OCI-LY7 (cell line): Measurements from ENCODE around the gene DAB1. TPM values are rescaled to one million over a fixed set of nuclear protein-coding genes. Genes with fewer than 3 reads are reported as not detected.
A peak's percentile ranks its signal among the peaks of the same experiment; 100 is the strongest.

Source experiments
- BruUV-seq: library from RNA; stranded (reverse); fragments of 400-500 nt; replicated peaks from 2 replicates; lab custom pipeline; 2021; lab: Mats Ljungman, UMichigan
- CTCF ChIA-PET: fragments of 300-600 bp; sonication (Branson Sonifier 250); formaldehyde crosslinking; loops from one replicate; lab custom pipeline; 2022; ENCODE audit warnings: antibody characterized with exemption; ENCODE audit not compliant: unreplicated experiment; lab: Charles Lee
- POLR2A ChIA-PET: fragments of 300-600 bp; sonication (Branson Sonifier 250); formaldehyde crosslinking; loops from one replicate; lab custom pipeline; 2022; ENCODE audit warnings: antibody characterized with exemption; lab: Charles Lee
- DNase-seq: peaks from one replicate; pipeline ENCODE4 v3.0.0-alpha.2; 2015; ENCODE audit warnings: low spot score
- H2AFZ ChIP-seq: fragments of 200-600 bp; sonication (generic), shearing (Covaris generic); 2 replicates; pipeline ENCODE4 v1.6.1; 2014; ENCODE audit warnings: mild to moderate bottlenecking, antibody characterized with exemption, low read length, moderate library complexity
- H3K27ac ChIP-seq: fragments of 200-600 bp; sonication (generic); 2 replicates; pipeline ENCODE4 v1.5.1; 2014; ENCODE audit warnings: mixed run types, low read depth, mild to moderate bottlenecking, moderate library complexity, low read length, inconsistent platforms; ENCODE audit not compliant: poor library complexity, severe bottlenecking
- H3K36me3 ChIP-seq: fragments of 200-600 bp; sonication (generic); 2 replicates; pipeline ENCODE4 v1.6.1; 2014; ENCODE audit warnings: mild to moderate bottlenecking, antibody characterized with exemption, low read length, moderate library complexity, mixed read lengths; ENCODE audit not compliant: insufficient read depth
- H3K4me1 ChIP-seq: fragments of 200-600 bp; sonication (generic); 2 replicates; pipeline ENCODE4 v1.5.1; 2014; ENCODE audit warnings: mild to moderate bottlenecking, low read length; ENCODE audit not compliant: insufficient read depth, poor library complexity, severe bottlenecking
- H3K4me2 ChIP-seq: fragments of 200-600 bp; sonication (generic); 2 replicates; pipeline ENCODE4 v1.6.1; 2014; ENCODE audit warnings: mild to moderate bottlenecking, low read length
- H3K4me3 ChIP-seq: fragments of 200-600 bp; sonication (generic); 2 replicates; pipeline ENCODE4 v1.5.1; 2014; ENCODE audit warnings: mild to moderate bottlenecking, low read depth, low read length; ENCODE audit not compliant: poor library complexity, severe bottlenecking
- H3K79me2 ChIP-seq: fragments of 200-600 bp; sonication (generic); 2 replicates; pipeline ENCODE4 v1.6.1; 2016; ENCODE audit warnings: low read depth, mild to moderate bottlenecking, low read length, moderate library complexity, mixed read lengths; ENCODE audit not compliant: insufficient read depth
- H3K9me2 ChIP-seq: fragments of 200-600 bp; sonication (generic); 2 replicates; pipeline ENCODE4 v1.6.1; 2016; ENCODE audit warnings: mild to moderate bottlenecking, low read length, mixed read lengths; ENCODE audit not compliant: insufficient read depth
- H3K9me3 ChIP-seq: fragments of 200-600 bp; sonication (generic); 2 replicates; pipeline ENCODE4 v1.6.1; 2014; ENCODE audit warnings: mild to moderate bottlenecking, mixed run types, low read length, mixed read lengths
- H4K20me1 ChIP-seq: fragments of 200-600 bp; sonication (generic); 2 replicates; pipeline ENCODE4 v1.6.1; 2014; ENCODE audit warnings: mild to moderate bottlenecking, antibody characterized with exemption, low read length, moderate library complexity, mixed read lengths; ENCODE audit not compliant: insufficient read depth
- EZH2phosphoT487 ChIP-seq: fragments of 200-600 bp; sonication (generic); IDR thresholded peaks from 2 replicates; pipeline ENCODE4 v1.6.1; 2018; ENCODE audit warnings: low read depth, borderline replicate concordance, mild to moderate bottlenecking, mixed run types, antibody characterized with exemption, low read length, moderate library complexity, mixed read lengths
- intact Hi-C: fragments of 100-400 bp; cut with micrococcal nuclease; formaldehyde crosslinking; loops from one replicate; pipeline ENCODE4 v1.10.0; 2022; ENCODE audit not compliant: unreplicated experiment
- total RNA-seq, 2 experiments: library from RNA; depleted of rRNA in 1 of 2; stranded (reverse); fragments of >200 nt in 1 of 2; shearing (Covaris generic) in 1 of 2; gene quantifications; 2 replicates each; pipeline ENCODE4 v1.2.3, GENCODE V29; 2014 to 2022
- TF ChIP-seq, protein P1 (sequence below): fragments of 200-600 bp; sonication (generic); conservative IDR thresholded peaks from 2 replicates; pipeline ENCODE4 v1.5.1; 2014; ENCODE audit warnings: mild to moderate bottlenecking, antibody characterized with exemption, low read length, moderate library complexity, mixed read lengths

The DAB1 gene
- total RNA-seq, 2 experiments from 2014 or later = not detected

DNA sequence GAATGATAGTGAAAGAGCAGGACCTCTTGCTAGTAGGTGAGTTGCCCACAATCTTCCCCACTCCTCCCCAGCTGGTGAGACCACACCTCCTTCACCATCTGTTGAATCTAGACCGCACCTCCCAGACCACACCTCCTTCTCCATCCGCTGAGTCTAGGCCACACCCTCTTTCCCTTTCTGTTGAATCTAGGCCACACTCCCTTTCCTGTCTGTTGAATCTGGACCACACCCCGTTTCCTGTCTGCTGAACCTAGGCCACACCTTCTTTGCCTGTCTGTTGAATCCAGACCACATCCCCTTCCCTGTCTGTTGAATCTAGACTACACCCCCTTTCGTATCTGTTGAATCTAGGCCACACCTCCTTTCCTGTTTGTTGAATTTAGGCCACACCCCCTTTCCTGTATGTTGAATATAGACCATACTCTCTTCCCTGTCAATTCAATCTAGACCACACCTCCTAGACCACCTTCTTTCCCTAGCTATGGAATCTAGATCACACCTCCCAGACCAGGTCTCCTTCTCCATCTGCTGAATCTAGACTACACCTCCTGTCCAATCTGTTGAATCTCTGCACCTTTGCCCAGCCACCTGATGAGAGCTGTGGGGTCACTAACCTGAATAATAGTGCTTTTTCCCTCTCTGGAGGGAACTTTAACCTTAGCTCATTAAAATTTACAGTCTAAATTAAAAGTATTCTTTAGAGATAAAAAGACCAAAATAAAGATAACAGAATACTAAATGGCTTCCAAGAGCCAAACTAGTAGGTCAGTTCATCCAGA is 116.3 kb downstream of the DAB1 start:
- Histone ChIP-seq H3K27ac (no peak overlapping the region), H3K79me2 (no peaks in the 10 kb centered on the region), H2AFZ (peak overlapping the region; percentile 42; the same call in 1 of the 2 replicates), H3K9me3 (no peaks in the 10 kb centered on the region), H4K20me1 (no peaks in the 10 kb centered on the region), H3K9me2 (no peaks in the 10 kb centered on the region), H3K4me2 (no peak overlapping the region), H3K36me3 (no peaks in the 10 kb centered on the region), H3K4me1 (peaks cover 6% of the 10 kb centered on the region), H3K4me3 (no peak overlapping the region)
- ChIA-PET POLR2A (interaction anchor here (0.9 kb wide), 1 partner anchor 28 kb away, joined by 4 read pairs; no protein-coding TSS in a partner anchor), CTCF (no interaction called here)
- no TSS peak for BruUV-seq
- TF ChIP-seq EZH2phosphoT487 = no peak
- TF ChIP-seq, protein P1, sequence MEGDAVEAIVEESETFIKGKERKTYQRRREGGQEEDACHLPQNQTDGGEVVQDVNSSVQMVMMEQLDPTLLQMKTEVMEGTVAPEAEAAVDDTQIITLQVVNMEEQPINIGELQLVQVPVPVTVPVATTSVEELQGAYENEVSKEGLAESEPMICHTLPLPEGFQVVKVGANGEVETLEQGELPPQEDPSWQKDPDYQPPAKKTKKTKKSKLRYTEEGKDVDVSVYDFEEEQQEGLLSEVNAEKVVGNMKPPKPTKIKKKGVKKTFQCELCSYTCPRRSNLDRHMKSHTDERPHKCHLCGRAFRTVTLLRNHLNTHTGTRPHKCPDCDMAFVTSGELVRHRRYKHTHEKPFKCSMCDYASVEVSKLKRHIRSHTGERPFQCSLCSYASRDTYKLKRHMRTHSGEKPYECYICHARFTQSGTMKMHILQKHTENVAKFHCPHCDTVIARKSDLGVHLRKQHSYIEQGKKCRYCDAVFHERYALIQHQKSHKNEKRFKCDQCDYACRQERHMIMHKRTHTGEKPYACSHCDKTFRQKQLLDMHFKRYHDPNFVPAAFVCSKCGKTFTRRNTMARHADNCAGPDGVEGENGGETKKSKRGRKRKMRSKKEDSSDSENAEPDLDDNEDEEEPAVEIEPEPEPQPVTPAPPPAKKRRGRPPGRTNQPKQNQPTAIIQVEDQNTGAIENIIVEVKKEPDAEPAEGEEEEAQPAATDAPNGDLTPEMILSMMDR = no peak
- DNase-seq = peak; percentile 75
- intact Hi-C loops = no loop called here

DNA sequence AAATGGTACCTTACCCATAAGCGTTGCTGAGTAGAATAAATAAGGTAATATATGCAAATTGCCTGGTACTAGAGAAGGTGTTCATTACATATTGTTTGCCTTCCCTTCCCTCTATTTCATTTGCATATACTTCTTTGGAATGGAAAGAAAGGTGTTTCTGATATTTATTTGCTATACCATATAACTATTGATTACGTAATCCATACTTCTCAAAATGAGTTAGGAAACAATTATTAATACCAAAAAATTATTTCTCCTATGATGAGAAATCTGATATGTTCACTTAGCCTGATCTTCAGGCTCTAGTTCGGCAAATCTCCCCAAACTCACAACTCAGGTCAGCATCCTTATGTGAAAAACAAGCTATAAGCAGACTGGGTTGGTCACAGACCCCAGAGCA is 119.3 kb downstream of the DAB1 start:
- TF ChIP-seq, protein P1 = no peak
- TF ChIP-seq EZH2phosphoT487 = no peak
- POLR2A ChIA-PET = no interaction called here
- BruUV-seq = no TSS peak
- Histone ChIP-seq H3K36me3 (no peaks in the 10 kb centered on the region), H3K27ac (no peak overlapping the region), H2AFZ (no peak overlapping the region), H3K9me2 (no peaks in the 10 kb centered on the region), H3K79me2 (no peaks in the 10 kb centered on the region), H3K9me3 (no peaks in the 10 kb centered on the region), H3K4me2 (no peak overlapping the region), H3K4me3 (no peak overlapping the region), H4K20me1 (no peaks in the 10 kb centered on the region), H3K4me1 (peaks cover 6% of the 10 kb centered on the region)
- intact Hi-C loops = no loop called here
- no peak for DNase-seq
- CTCF ChIA-PET = no interaction called here
